Measurements from ENCODE around the gene GGA1. TPM values are rescaled to one million over a fixed set of nuclear protein-coding genes. Genes with fewer than 3 reads are reported as not detected.

GGA1 gene
- total and polyA plus RNA-seq, 9 of the 15 experiments (the other 6 are each of a cell fraction or from before 2014, with no cell fraction given): 1.5 to 69.5 (median 31.6) TPM

DNA sequence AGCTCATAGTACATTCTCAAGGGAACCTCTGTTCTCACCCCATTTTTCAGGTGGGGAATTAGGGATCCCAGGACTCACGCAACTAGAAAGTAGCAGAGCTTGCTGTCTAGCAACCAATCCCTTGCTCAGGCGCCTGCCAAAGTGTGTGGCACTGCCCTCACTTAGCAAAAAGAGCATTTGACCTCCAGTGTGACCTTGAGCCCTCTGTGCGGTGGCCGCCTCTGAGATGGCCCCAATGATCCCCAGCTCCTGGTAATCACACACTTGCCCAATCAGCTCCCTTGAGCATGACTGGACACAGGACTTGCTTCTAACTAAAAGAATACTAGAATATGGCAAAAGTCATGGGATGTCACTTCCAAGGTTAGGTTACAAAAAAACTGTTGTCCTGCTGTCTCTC lies 26.1 kb upstream of the GGA1 start:
- CTCF ChIA-PET (ENCODE audit: low intra/inter-chr PET ratio): no interaction called here
- Histone ChIP-seq H4K20me1 (replicated peaks; ENCODE audit: control insufficient read depth, insufficient read depth, low read length) (0 out of 2 replicates have a peak, but pooled peaks cover 3% of the 10 kb centered on the region), H3K4me2 (ENCODE audit: insufficient read depth, low read length) (no peak overlapping the region), H3K9ac (ENCODE audit: insufficient read depth in 1 of 2, low read depth in 2 of 2, low read length in 2 of 2) (no peak overlapping the region), H3K27me3 (ENCODE audit: control insufficient read depth in 2 of 2, insufficient read depth in 2 of 2, low read length in 2 of 2) (peaks cover 2 to 5% of the 10 kb centered on the region in 2 experiments; a peak in 2 of 5 replicates), H3K4me3 (no peak overlapping the region), H3K79me2 (ENCODE audit: control insufficient read depth, insufficient read depth, low read length) (no peaks in the 10 kb centered on the region), H3K9me3 (replicated peaks; ENCODE audit: control insufficient read depth, insufficient read depth, low read depth, low read length) (no peaks in the 10 kb centered on the region), H3K4me1 (replicated peaks in 1 of 2; ENCODE audit: control insufficient read depth in 2 of 2, insufficient read depth in 2 of 2, low read length in 2 of 2) (peaks cover 0 to 10% of the 10 kb centered on the region in 2 experiments; a peak in 3 of 5 replicates), H2AFZ (ENCODE audit: low read depth, low read length) (no peak overlapping the region), H3K27ac (ENCODE audit: extremely low read depth, low read depth, low read length) (no peak overlapping the region), H3K36me3 (ENCODE audit: control insufficient read depth, insufficient read depth, low read length) (no peaks in the 10 kb centered on the region), H3K9me1 (ENCODE audit: control insufficient read depth, insufficient read depth, low read length) (no peaks in the 10 kb centered on the region)
- ATAC-seq (no peak), DNase-seq (ENCODE audit: extremely low read depth in 1 of 4, low spot score in 3 of 4) (no peak), FAIRE-seq (no peak)
- intact Hi-C loops (cut with micrococcal nuclease) (no loop called here), in situ Hi-C loops (cut with MboI) (no loop called here)
- WGBS (ENCODE audit: insufficient coverage, low coverage, missing lambda C conversion rate): 17% methylated on average over 4 of the region's 4 CpGs
- no TSS peak for BruUV-seq (replicated peaks)
- TF ChIP-seq ESRRA (IDR thresholded peaks at IDR 0.05; ENCODE audit: borderline replicate concordance, low read depth) (peak; percentile 49; the same call in 1 of the 2 replicates), HDAC6 (IDR thresholded peaks at IDR 0.05; ENCODE audit: low read depth, low read length) (no peak)
- POLR2A ChIA-PET: interaction anchor here (1.0 to 1.9 kb wide), 4 partner anchors 9 to 15 kb away, joined by 3 to 8 read pairs (median 4); no protein-coding TSS in a partner anchor

DNA sequence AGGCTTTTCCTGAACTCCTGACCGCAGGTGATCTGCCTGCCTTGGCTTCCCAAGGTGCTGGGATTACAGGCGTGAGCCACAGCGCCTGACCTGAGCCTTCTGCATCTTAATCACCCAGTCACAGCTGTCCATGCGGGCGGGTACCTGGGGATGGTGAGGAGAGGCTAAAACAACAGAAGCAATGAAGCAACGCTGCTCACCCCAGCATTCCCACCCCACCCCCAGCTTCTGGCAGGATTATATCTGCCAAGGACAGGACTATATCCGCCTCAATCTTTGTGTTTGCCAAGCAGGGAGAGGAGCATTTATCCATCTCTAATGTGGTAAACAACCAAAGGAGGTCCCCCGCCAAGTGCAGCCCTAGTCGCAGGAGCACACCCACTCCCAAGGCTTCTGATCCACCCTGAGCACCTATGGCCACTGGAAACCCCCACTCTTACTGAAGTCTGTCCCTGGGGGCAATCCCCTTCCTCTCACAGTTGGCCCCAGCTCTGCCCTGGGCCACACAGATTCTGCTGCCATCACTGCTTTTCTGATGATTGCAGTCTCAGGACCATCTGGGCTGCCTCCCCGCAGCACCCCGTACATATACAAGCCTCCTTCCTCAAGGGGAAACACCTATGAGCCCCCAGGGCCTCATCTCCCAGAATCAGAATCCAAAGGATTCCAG lies 20.0 kb upstream of the GGA1 start:
- BruUV-seq (replicated peaks): no TSS peak
- ATAC-seq (no peak), DNase-seq (ENCODE audit: extremely low read depth in 1 of 4, low spot score in 3 of 4) (no peak), FAIRE-seq (no peak)
- WGBS (ENCODE audit: insufficient coverage, low coverage, missing lambda C conversion rate): 18% methylated on average over 2 of the region's 11 CpGs
- no peaks in the 10 kb centered on the region for H3K36me3 ChIP-seq (ENCODE audit: control insufficient read depth, insufficient read depth, low read length)
- no peaks in the 10 kb centered on the region for H3K9me3 ChIP-seq (replicated peaks; ENCODE audit: control insufficient read depth, insufficient read depth, low read depth, low read length)
- TF ChIP-seq SIRT6 (IDR thresholded peaks at IDR 0.05; ENCODE audit: low read depth, low read length) (no peak), ZNF79 (CRISPR knock-in tag; IDR thresholded peaks at IDR 0.05; ENCODE audit: low read depth) (no peak), DEAF1 (CRISPR knock-in tag; IDR thresholded peaks at IDR 0.05) (no peak), SMC3 (conservative IDR thresholded peaks at IDR 0.05; ENCODE audit: insufficient read depth, low read depth, low read length) (no peak), ELF2 (CRISPR knock-in tag; IDR thresholded peaks at IDR 0.05) (no peak), TAF1 (IDR thresholded peaks at IDR 0.05; ENCODE audit: control insufficient read depth, extremely low read depth, insufficient read depth, low read length, severe bottlenecking) (no peak)
- ChIA-PET POLR2A (no interaction called here), CTCF (ENCODE audit: low intra/inter-chr PET ratio) (no interaction called here)
- H3K4me3 ChIP-seq: no peak overlapping the region
- H3K79me2 ChIP-seq (ENCODE audit: control insufficient read depth, insufficient read depth, low read length): no peaks in the 10 kb centered on the region
- peak overlapping the region in 1 of 2 experiments; percentile 26; a peak in 1 of 4 replicates for H3K9ac ChIP-seq (ENCODE audit: insufficient read depth in 1 of 2, low read depth in 2 of 2, low read length in 2 of 2)
- H3K9me1 ChIP-seq (ENCODE audit: control insufficient read depth, insufficient read depth, low read length): no peaks in the 10 kb centered on the region
- no peak overlapping the region for H3K4me2 ChIP-seq (ENCODE audit: insufficient read depth, low read length)
- 0 out of 2 replicates have a peak, but pooled peaks cover 3% of the 10 kb centered on the region for H4K20me1 ChIP-seq (replicated peaks; ENCODE audit: control insufficient read depth, insufficient read depth, low read length)
- intact Hi-C loops (cut with micrococcal nuclease) (no loop called here), in situ Hi-C loops (cut with MboI) (no loop called here)
- peaks cover 2 to 17% of the 10 kb centered on the region in 2 experiments; a peak in 3 of 5 replicates for H3K27me3 ChIP-seq (ENCODE audit: control insufficient read depth in 2 of 2, insufficient read depth in 2 of 2, low read length in 2 of 2)
- no peak overlapping the region for H3K27ac ChIP-seq (ENCODE audit: extremely low read depth, low read depth, low read length)
- no peaks in the 10 kb centered on the region; a peak in 2 of 5 replicates for H3K4me1 ChIP-seq (replicated peaks in 1 of 2; ENCODE audit: control insufficient read depth in 2 of 2, insufficient read depth in 2 of 2, low read length in 2 of 2)
- no peak overlapping the region for H2AFZ ChIP-seq (ENCODE audit: low read depth, low read length)

Data from K562 (cell line).